ENCODE data around the gene IHH.

DNA sequence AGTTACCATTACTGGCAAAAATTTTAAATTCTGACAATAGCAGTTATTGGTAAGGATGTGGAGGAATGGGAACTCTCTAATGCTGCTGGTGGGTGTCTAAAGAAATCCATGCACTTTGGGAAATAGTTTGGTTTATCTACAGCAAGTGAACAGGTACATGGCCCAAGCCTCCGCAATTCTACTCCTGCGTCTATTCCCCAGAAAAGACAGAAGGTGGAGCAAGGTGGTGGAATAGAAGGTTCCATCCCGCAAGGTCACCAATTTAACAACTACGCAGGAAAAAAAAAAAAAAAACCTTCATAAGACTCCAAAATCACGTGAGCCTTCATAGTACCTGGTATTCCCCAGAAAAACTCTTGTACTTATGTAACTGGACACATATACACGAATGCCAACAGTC, 25.9 kb downstream of the IHH start:
- TF ChIP-seq, protein P1, sequence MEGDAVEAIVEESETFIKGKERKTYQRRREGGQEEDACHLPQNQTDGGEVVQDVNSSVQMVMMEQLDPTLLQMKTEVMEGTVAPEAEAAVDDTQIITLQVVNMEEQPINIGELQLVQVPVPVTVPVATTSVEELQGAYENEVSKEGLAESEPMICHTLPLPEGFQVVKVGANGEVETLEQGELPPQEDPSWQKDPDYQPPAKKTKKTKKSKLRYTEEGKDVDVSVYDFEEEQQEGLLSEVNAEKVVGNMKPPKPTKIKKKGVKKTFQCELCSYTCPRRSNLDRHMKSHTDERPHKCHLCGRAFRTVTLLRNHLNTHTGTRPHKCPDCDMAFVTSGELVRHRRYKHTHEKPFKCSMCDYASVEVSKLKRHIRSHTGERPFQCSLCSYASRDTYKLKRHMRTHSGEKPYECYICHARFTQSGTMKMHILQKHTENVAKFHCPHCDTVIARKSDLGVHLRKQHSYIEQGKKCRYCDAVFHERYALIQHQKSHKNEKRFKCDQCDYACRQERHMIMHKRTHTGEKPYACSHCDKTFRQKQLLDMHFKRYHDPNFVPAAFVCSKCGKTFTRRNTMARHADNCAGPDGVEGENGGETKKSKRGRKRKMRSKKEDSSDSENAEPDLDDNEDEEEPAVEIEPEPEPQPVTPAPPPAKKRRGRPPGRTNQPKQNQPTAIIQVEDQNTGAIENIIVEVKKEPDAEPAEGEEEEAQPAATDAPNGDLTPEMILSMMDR (IDR thresholded peaks at IDR 0.05; ENCODE audit: insufficient read depth, low read depth, low read length), result no peak
- no peak for TF ChIP-seq EZH2 (IDR thresholded peaks at IDR 0.05; ENCODE audit: insufficient read depth, low read length)

All from astrocyte (in vitro differentiated cells and primary cell).